ENCODE measurements around the gene TATDN2.

Gene TATDN2

DNA sequence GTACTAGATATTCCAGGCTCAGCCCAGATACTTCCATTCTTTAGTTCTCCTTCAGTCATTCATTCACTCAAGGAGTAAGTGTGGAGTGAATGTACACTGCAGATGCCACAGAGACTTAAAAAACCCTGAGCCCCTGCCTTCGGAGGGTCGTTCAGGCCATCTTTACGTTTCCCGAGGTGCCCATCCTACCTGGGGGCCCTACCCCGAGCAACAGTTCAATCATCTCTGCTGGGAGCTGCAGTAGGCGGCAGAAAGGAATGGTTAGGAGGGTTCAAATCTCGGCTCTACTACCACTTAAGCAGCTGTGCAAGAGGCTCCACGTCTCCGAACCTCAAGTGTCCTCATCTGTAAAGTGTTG lies 72.0 kb downstream of the TATDN2 start:
- DNase-seq = no peak

GRCh38 chr3:10321630-10322351 lies 73.5 kb downstream of the TATDN2 start:
- no peak for DNase-seq

- DNase-seq = no peak
These were observed 74.1 kb downstream of the TATDN2 start for GRCh38 chr3:10322352-10322710.

GRCh38 chr3:10327592-10327991 lies 79.3 kb downstream of the TATDN2 start:
- DNase-seq = no peak

DNA sequence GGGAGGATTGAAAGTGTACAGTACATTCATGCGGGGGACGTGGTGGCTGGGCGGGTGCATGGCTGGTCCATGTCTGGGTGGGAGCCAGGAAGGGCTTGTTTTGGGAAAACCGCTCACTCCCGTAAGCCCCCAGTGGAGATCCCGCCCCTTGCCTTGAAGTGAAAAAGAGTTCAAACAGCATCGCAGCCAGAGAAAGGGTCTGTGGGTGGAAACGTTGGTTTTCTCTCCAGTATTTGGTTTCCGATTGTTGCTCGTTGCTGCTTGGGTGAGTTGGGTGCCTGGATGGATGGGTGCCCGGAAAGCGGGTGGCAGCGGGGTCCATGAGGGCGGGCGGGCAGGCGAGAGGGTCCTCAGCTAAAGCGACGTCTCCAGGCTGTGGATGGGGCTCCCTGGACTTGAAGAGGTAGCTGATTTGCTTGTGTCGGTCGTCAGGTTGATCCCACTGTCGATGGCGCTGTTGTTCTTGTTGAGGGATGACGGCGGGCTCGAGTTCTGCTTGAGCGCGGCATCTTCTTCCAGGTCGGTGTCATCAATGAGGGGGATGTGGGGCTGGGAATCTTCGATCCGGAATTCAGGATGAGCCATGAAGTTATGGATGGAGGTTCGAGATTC lies 80.3 kb downstream of the TATDN2 start:
- DNase-seq = no peak

DNA sequence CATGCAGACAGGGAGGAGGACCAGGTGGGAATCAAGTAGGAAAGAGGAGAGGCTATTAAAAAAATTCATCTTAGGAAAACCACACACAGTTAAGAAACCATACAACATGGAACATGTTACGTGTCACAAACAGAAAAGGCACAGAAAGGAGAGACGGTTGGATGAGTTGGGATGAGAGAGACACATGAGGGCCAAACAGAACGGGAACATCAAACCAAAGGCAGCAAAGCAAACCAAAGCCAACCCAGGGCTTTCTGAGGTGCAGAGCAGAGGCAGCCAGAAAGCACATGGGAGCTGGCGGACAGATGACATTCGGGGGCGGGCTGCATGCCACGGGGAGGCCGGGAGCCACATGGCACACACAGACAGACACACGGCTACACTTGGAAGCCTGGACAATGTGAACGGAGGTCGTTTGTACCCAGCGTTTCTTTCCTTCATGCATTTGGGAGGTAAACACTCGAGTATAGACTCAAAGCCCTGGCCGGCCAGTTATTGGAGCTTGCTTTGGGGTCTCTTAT lies 81.3 kb downstream of the TATDN2 start:
- DNase-seq = no peak

DNA sequence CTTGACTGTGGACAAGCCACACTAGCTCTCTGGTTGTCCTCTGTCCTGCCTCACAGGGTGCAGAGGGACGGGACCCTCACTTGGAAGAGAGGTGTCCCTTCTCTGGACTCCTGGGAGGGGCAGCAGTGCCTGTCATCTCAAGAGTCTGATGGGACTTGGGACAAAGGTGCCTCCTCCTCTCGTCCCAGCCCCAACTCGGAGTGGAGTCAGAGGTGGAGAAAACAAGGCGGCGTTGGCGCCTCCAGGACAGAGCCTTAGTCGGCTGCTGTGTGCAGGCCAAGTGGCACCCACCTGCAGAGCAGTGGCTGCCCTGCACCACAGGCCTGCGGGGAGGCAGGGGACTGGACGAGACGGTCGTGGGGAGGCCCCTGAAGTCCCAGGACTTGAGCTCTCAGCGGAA lies 82.1 kb downstream of the TATDN2 start:
- no peak for DNase-seq

Data from NCI-H1694 treated with DMSO at 0.1 percent for 48 hours (cell line).